ENCODE measurements around the gene MIEF1.

The MIEF1 gene

GRCh38 chr22:39545386-39546365, 43.6 kb downstream of the MIEF1 start:
- no peak overlapping the region for H3K9ac ChIP-seq
- no peaks in the 10 kb centered on the region for H3K36me3 ChIP-seq
- H3K27ac ChIP-seq, result no peak overlapping the region
- H3K27me3 ChIP-seq, result no peaks in the 10 kb centered on the region
- H3K4me2 ChIP-seq, result peak overlapping the region; percentile 71
- no peaks in the 10 kb centered on the region for H3K9me3 ChIP-seq
- H3K4me1 ChIP-seq, result peaks cover 59% of the 10 kb centered on the region
- H3K4me3 ChIP-seq, result no peak overlapping the region
- peaks cover 14% of the 10 kb centered on the region for H4K20me1 ChIP-seq
- no peak for TF ChIP-seq Cebpa-rat (IDR thresholded peaks at IDR 0.05)

GRCh38 chr22:39546889-39547586, 44.9 kb downstream of the MIEF1 start:
- Histone ChIP-seq H3K9me3 (no peaks in the 10 kb centered on the region), H3K4me2 (peak overlapping the region; percentile 71), H3K27ac (no peak overlapping the region), H4K20me1 (peaks cover 14% of the 10 kb centered on the region), H3K4me3 (no peak overlapping the region), H3K27me3 (no peaks in the 10 kb centered on the region), H3K4me1 (peaks cover 67% of the 10 kb centered on the region), H3K9ac (no peak overlapping the region), H3K36me3 (no peaks in the 10 kb centered on the region)
- TF ChIP-seq Cebpa-rat (IDR thresholded peaks at IDR 0.05), result no peak

GRCh38 chr22:39547587-39547947, 45.5 kb downstream of the MIEF1 start:
- no peak for TF ChIP-seq Cebpa-rat (IDR thresholded peaks at IDR 0.05)
- H3K27ac ChIP-seq, result no peak overlapping the region

GRCh38 chr22:39553429-39553828, 51.3 kb downstream of the MIEF1 start:
- Histone ChIP-seq H3K9ac (no peak overlapping the region), H4K20me1 (peaks cover 15% of the 10 kb centered on the region; the same call in 1 of the 2 replicates), H3K27ac (no peak overlapping the region), H3K36me3 (no peaks in the 10 kb centered on the region), H3K4me3 (no peak overlapping the region), H3K9me3 (no peaks in the 10 kb centered on the region), H3K4me2 (no peak overlapping the region), H3K27me3 (peaks cover 42% of the 10 kb centered on the region), H3K4me1 (peaks cover 15% of the 10 kb centered on the region)
- TF ChIP-seq Cebpa-rat (IDR thresholded peaks at IDR 0.05), result no peak

More at GRCh38 chr22:39547587-39547947, 45.5 kb downstream of the MIEF1 start:
- H3K9ac ChIP-seq, result no peak overlapping the region
- peaks cover 14% of the 10 kb centered on the region for H4K20me1 ChIP-seq
- peak overlapping the region; percentile 71 for H3K4me2 ChIP-seq
- H3K27me3 ChIP-seq, result no peaks in the 10 kb centered on the region
- H3K36me3 ChIP-seq, result no peaks in the 10 kb centered on the region
- no peak overlapping the region for H3K4me3 ChIP-seq
- peaks cover 66% of the 10 kb centered on the region for H3K4me1 ChIP-seq
- no peaks in the 10 kb centered on the region for H3K9me3 ChIP-seq

GRCh38 chr22:39554151-39554550, 52.1 kb downstream of the MIEF1 start:
- Histone ChIP-seq H4K20me1 (peaks cover 21% of the 10 kb centered on the region; the same call in 1 of the 2 replicates), H3K4me2 (no peak overlapping the region), H3K4me3 (no peak overlapping the region), H3K27ac (no peak overlapping the region), H3K27me3 (peaks cover 49% of the 10 kb centered on the region), H3K9me3 (no peaks in the 10 kb centered on the region), H3K36me3 (no peaks in the 10 kb centered on the region), H3K4me1 (peaks cover 11% of the 10 kb centered on the region), H3K9ac (no peak overlapping the region)
- no peak for TF ChIP-seq Cebpa-rat (IDR thresholded peaks at IDR 0.05)

GRCh38 chr22:39556970-39557841, 55.1 kb downstream of the MIEF1 start:
- no peaks in the 10 kb centered on the region for H3K36me3 ChIP-seq
- H3K9ac ChIP-seq, result no peak overlapping the region
- peaks cover 7% of the 10 kb centered on the region; the same call in 1 of the 2 replicates for H3K4me1 ChIP-seq
- H4K20me1 ChIP-seq, result peaks cover 25% of the 10 kb centered on the region; the same call in 1 of the 2 replicates
- H3K27me3 ChIP-seq, result peaks cover 71% of the 10 kb centered on the region
- peak overlapping the region; percentile 71 for H3K4me2 ChIP-seq
- H3K9me3 ChIP-seq, result no peaks in the 10 kb centered on the region
- H3K27ac ChIP-seq, result no peak overlapping the region
- no peak for TF ChIP-seq Cebpa-rat (IDR thresholded peaks at IDR 0.05)
- peak overlapping the region; percentile 54 for H3K4me3 ChIP-seq

GRCh38 chr22:39558254-39558727, 56.2 kb downstream of the MIEF1 start:
- H4K20me1 ChIP-seq, result peaks cover 25% of the 10 kb centered on the region; the same call in 1 of the 2 replicates
- TF ChIP-seq Cebpa-rat (IDR thresholded peaks at IDR 0.05), result no peak
- no peak overlapping the region for H3K4me3 ChIP-seq
- H3K27ac ChIP-seq, result no peak overlapping the region
- peaks cover 5% of the 10 kb centered on the region; the same call in 1 of the 2 replicates for H3K4me1 ChIP-seq
- no peaks in the 10 kb centered on the region for H3K36me3 ChIP-seq
- no peaks in the 10 kb centered on the region for H3K9me3 ChIP-seq
- no peak overlapping the region for H3K9ac ChIP-seq
- H3K4me2 ChIP-seq, result no peak overlapping the region
- peaks cover 71% of the 10 kb centered on the region for H3K27me3 ChIP-seq

GRCh38 chr22:39558950-39559349, 56.9 kb downstream of the MIEF1 start:
- no peak overlapping the region for H3K4me3 ChIP-seq
- peaks cover 70% of the 10 kb centered on the region for H3K27me3 ChIP-seq
- H3K9ac ChIP-seq, result no peak overlapping the region
- no peaks in the 10 kb centered on the region for H3K36me3 ChIP-seq
- H3K4me1 ChIP-seq, result peaks cover 10% of the 10 kb centered on the region; the same call in 1 of the 2 replicates
- H3K9me3 ChIP-seq, result no peaks in the 10 kb centered on the region
- peaks cover 25% of the 10 kb centered on the region; the same call in 1 of the 2 replicates for H4K20me1 ChIP-seq
- no peak for TF ChIP-seq Cebpa-rat (IDR thresholded peaks at IDR 0.05)
- H3K4me2 ChIP-seq, result no peak overlapping the region
- H3K27ac ChIP-seq, result no peak overlapping the region
